GM12878 (cell line): ENCODE results near the gene WWTR1. TPM values are rescaled to one million over a fixed set of nuclear protein-coding genes. Genes with fewer than 3 reads are reported as not detected.

Experiments
- ATAC-seq: fragments of 200-7000 bp; cut with Tn5 transposase; 3 replicates; pipeline ENCODE4 v1.9.1; 2020; ENCODE audit warnings: mild to moderate bottlenecking, moderate library complexity
- BruUV-seq: library from RNA; stranded (reverse); fragments of 400-500 nt; replicated peaks from 2 replicates; lab custom pipeline; 2021; lab: Mats Ljungman, UMichigan
- CTCF ChIA-PET: fragments of 300-600 bp; sonication (Branson Sonifier 250); formaldehyde crosslinking; extraction: SDS; loops from one replicate; lab custom pipeline; 2021; ENCODE audit warnings: inconsistent platforms; lab: Yijun Ruan, JAX
- POLR2A ChIA-PET: fragments of 350-600 bp; formaldehyde crosslinking; extraction: SDS; loops from one replicate; lab custom pipeline; 2021; ENCODE audit warnings: inconsistent platforms; lab: Charles Lee
- RAD21 ChIA-PET: fragments of 300-600 bp; sonication (Branson Sonifier 250); formaldehyde crosslinking; loops from one replicate; lab custom pipeline; 2023; ENCODE audit warnings: antibody characterized with exemption; ENCODE audit not compliant: unreplicated experiment; lab: Charles Lee
- SMC1A ChIA-PET: fragments of 300-600 bp; sonication (Branson Sonifier 250); formaldehyde crosslinking; loops from one replicate; lab custom pipeline; 2023; ENCODE audit not compliant: unreplicated experiment, uncharacterized antibody; lab: Charles Lee
- DNase-seq: peaks from one replicate; pipeline ENCODE4 v3.0.0-alpha.2; 2011; ENCODE audit warnings: low read depth, low spot score
- FAIRE-seq: peaks from 3 replicates; lab custom pipeline; 2011; peaks lifted over from hg19 to GRCh38; lab: Jason Lieb, UNC
- H2AFZ ChIP-seq: 2 replicates; pipeline ENCODE4 v1.6.0; 2011; ENCODE audit warnings: low read depth, low read length, control low read depth; ENCODE audit not compliant: control insufficient read depth
- H3K27ac ChIP-seq: 2 replicates; pipeline ENCODE4 v1.5.1; 2011; ENCODE audit warnings: control low read depth; ENCODE audit not compliant: control insufficient read depth, insufficient read depth
- H3K27me3 ChIP-seq, 2 experiments: replicated peaks in 1 of 2; 2 replicates each; pipeline versions ENCODE4 v1.6.0 to v1.6.1; 2011; ENCODE audit warnings: low read length in 1 of 2; ENCODE audit not compliant: control insufficient read depth in 2 of 2, insufficient read depth in 2 of 2
- H3K36me3 ChIP-seq, 2 experiments: 2 replicates each; pipeline ENCODE4 v1.5.1; 2011; ENCODE audit warnings: low read length in 1 of 2; ENCODE audit not compliant: control insufficient read depth in 2 of 2, insufficient read depth in 2 of 2
- H3K4me1 ChIP-seq: 2 replicates; pipeline ENCODE4 v1.6.1; 2011; ENCODE audit warnings: mild to moderate bottlenecking, low read length, moderate library complexity, mixed read lengths; ENCODE audit not compliant: control insufficient read depth, insufficient read depth
- H3K4me2 ChIP-seq: 2 replicates; pipeline ENCODE4 v1.6.0; 2011; ENCODE audit warnings: control low read depth; ENCODE audit not compliant: control insufficient read depth, insufficient read depth
- H3K4me3 ChIP-seq: fragments of 200-600 bp; sonication (generic); 2 replicates; pipeline ENCODE4 v1.5.1; 2016
- H3K79me2 ChIP-seq: 2 replicates; pipeline ENCODE4 v1.6.0; 2011; ENCODE audit warnings: low read length; ENCODE audit not compliant: control insufficient read depth, insufficient read depth
- H3K9ac ChIP-seq: 2 replicates; pipeline ENCODE4 v1.8.0; 2011; ENCODE audit warnings: low read length, control low read depth, mixed read lengths; ENCODE audit not compliant: control insufficient read depth, insufficient read depth
- H3K9me3 ChIP-seq: replicated peaks from 3 replicates; pipeline ENCODE4 v1.5.1; 2011; ENCODE audit warnings: mild to moderate bottlenecking, low read length; ENCODE audit not compliant: control insufficient read depth, insufficient read depth
- H4K20me1 ChIP-seq: 2 replicates; pipeline ENCODE4 v1.6.0; 2011; ENCODE audit not compliant: control insufficient read depth, insufficient read depth
- CHD1 ChIP-seq: IDR thresholded peaks from 2 replicates; pipeline ENCODE4 v1.6.1; 2012; ENCODE audit warnings: low read depth, low read length, improper control_type of control experiment
- E4F1 ChIP-seq: fragments of 450-650 bp; IDR thresholded peaks from 2 replicates; pipeline ENCODE4 v1.6.1; 2018; ENCODE audit warnings: borderline replicate concordance, mild to moderate bottlenecking; ENCODE audit not compliant: partially characterized antibody
- EED ChIP-seq: sonication (generic); IDR thresholded peaks from 2 replicates; pipeline ENCODE4 v1.6.1; 2016; ENCODE audit warnings: antibody characterized with exemption, low read depth
- HDGF ChIP-seq: fragments of 450-650 bp; IDR thresholded peaks from 2 replicates; pipeline ENCODE4 v1.6.1; 2016; ENCODE audit warnings: antibody characterized with exemption
- WGBS: methylation state at CpG from one replicate; pipeline ENCODE4 v1.1.6; 2016; ENCODE audit warnings: low lambda C conversion rate; ENCODE audit not compliant: insufficient replicate concordance, insufficient coverage; ENCODE audit errors: missing lambda C conversion rate; 5-methylcytosine and 5-hydroxymethylcytosine counted together
- in situ Hi-C: fragments of 300-500 bp; cut with MboI; formaldehyde crosslinking; loops from 9 replicates; pipeline ENCODE4 v1.14.3; 2018; ENCODE audit warnings: mixed read lengths
- intact Hi-C: fragments of 100-400 bp; cut with micrococcal nuclease; formaldehyde crosslinking; loops from one replicate; pipeline ENCODE4 v1.14.2; 2022; ENCODE audit not compliant: unreplicated experiment
- polyA plus RNA-seq, 11 experiments: library from polyadenylated mRNA; depleted of rRNA in 4 of 11; unstranded in 6 of 11; stranded (reverse) in 5 of 11; fragments of >200 nt; fragmentation: Nextera tagmentation in 4 of 11; fragmentation: Illumina TruSeq in 1 of 11; extraction: Ambion mirVana in 4 of 11; extraction: Trizol in 1 of 11; gene quantifications; 1 replicate in 1 of 11; 2 replicates in 10 of 11; pipeline versions ENCODE4 v1.2.1 to v1.2.3, GENCODE V29; 2011 to 2016; ENCODE audit warnings: inconsistent platforms in 2 of 11, missing spikeins in 2 of 11, low read depth in 1 of 11
- total RNA-seq, 4 experiments: library from RNA; depleted of rRNA in 3 of 4; stranded (reverse); fragments of >200 nt in 3 of 4; fragmentation: Illumina TruSeq in 1 of 4; extraction: Trizol in 1 of 4; gene quantifications; 2 replicates each; pipeline versions ENCODE4 v1.2.1 to v1.2.3, GENCODE V29; 2013 to 2021

WWTR1 gene
- total and polyA plus RNA-seq, 10 of the 15 experiments (the other 5 are each of a cell fraction or from before 2014, with no cell fraction given) = 2.5 to 18.5 (median 5.8) TPM

DNA sequence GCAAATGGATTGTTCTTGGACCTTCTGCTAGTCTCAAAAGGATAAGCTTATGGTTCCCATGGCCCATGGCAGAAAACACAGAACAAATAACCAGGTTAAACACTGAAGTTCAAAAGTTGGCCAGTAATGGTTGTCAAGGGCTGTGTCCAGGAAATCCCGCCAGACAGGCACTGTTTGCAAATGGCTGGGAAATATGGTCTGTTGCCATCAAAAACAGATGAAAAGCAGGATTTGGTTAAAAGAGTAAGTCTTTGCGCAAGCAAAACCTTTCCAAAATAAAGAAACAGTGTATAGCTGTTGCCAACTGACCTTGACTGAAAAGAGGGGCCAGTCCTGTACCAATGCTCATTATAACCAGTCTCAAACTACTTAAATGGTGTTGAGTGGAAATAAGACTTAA, 58.6 kb downstream of the WWTR1 start:
- peaks cover 28% of the 10 kb centered on the region for H3K4me1 ChIP-seq
- no TSS peak for BruUV-seq
- in situ Hi-C loops = loop anchor here (25.0 kb wide), 1 partner anchor 1287 kb away; no protein-coding TSS in a partner anchor
- ChIA-PET SMC1A (interaction anchor here (0.7 to 17.0 kb wide), 8 partner anchors 13 to 154 kb away, joined by 3 to 505 read pairs (median 36); partner anchors contain the start of gene WWTR1), RAD21 (interaction anchor here (1.0 to 12.7 kb wide), 4 partner anchors 13 to 57 kb away, joined by 4 to 181 read pairs (median 80); partner anchors contain the start of gene WWTR1), POLR2A (interaction anchor here (1.4 to 2.5 kb wide), 2 partner anchors 19 to 28 kb away, joined by 4 to 22 read pairs; no protein-coding TSS in a partner anchor), CTCF (interaction anchor here (1.0 to 8.4 kb wide), 3 partner anchors 13 to 118 kb away, joined by 3 to 87 read pairs (median 5); no protein-coding TSS in a partner anchor)
- H2AFZ ChIP-seq = no peak overlapping the region
- no peak overlapping the region for H3K4me3 ChIP-seq
- H3K4me2 ChIP-seq = no peak overlapping the region
- no peaks in the 10 kb centered on the region; a peak in 1 of 4 replicates for H3K36me3 ChIP-seq
- no peak overlapping the region for H3K9ac ChIP-seq
- WGBS = 98% methylated on average over 2 of the region's 2 CpGs
- FAIRE-seq = no peak
- no peak for DNase-seq
- no peak overlapping the region for H3K27ac ChIP-seq
- no peak for ATAC-seq
- TF ChIP-seq EED (no peak), HDGF (no peak), E4F1 (no peak), CHD1 (no peak)
- intact Hi-C loops = no loop called here
- H3K27me3 ChIP-seq = no peaks in the 10 kb centered on the region
- H4K20me1 ChIP-seq = no peaks in the 10 kb centered on the region
- H3K79me2 ChIP-seq = peaks cover 2% of the 10 kb centered on the region; the same call in 1 of the 2 replicates
- no peaks in the 10 kb centered on the region for H3K9me3 ChIP-seq
